HCT116 (cell line): Measurements from ENCODE around the gene PROSER3. TPM values are rescaled to one million over a fixed set of nuclear protein-coding genes. Genes with fewer than 3 reads are reported as not detected.

Source experiments
- ATAC-seq: fragments of 200-7000 bp; cut with Tn5 transposase; 2 replicates; pipeline ENCODE4 v1.9.1; 2020; ENCODE audit warnings: mild to moderate bottlenecking, moderate library complexity
- BruUV-seq: library from RNA; stranded (reverse); fragments of 400-500 nt; replicated peaks from 2 replicates; lab custom pipeline; 2021; lab: Mats Ljungman, UMichigan
- CTCF ChIA-PET: fragments of 300-600 bp; sonication (Branson Sonifier 250); formaldehyde crosslinking; loops from one replicate; lab custom pipeline; 2021; ENCODE audit warnings: antibody characterized with exemption; lab: Charles Lee
- POLR2A ChIA-PET: fragments of 300-600, 350-600 bp; sonication (Branson Sonifier 250); formaldehyde crosslinking; loops from one replicate; lab custom pipeline; 2021; ENCODE audit warnings: antibody characterized with exemption; lab: Charles Lee
- RAD21 ChIA-PET, 2 experiments: fragments of 300-600 bp; sonication (Branson Sonifier 250); formaldehyde crosslinking; loops; one replicate each; lab custom pipeline; 2023; ENCODE audit warnings: low total read pairs in 2 of 2; ENCODE audit not compliant: uncharacterized antibody in 2 of 2, unreplicated experiment in 2 of 2, low non-redundant PET in 1 of 2; lab: Charles Lee
- DNase-seq: peaks from one replicate; pipeline ENCODE4 v3.0.0-alpha.2; 2010; ENCODE audit warnings: low read depth, low spot score
- H2AFZ ChIP-seq: fragments of 200-600 bp; shearing (Covaris generic), sonication (generic); 2 replicates; pipeline ENCODE4 v1.6.1; 2017; ENCODE audit warnings: low read depth, mixed run types, mixed read lengths, antibody characterized with exemption, low read length; ENCODE audit not compliant: poor library complexity, severe bottlenecking
- H3K27ac ChIP-seq: 2 replicates; pipeline ENCODE4 v1.5.1; 2012; ENCODE audit warnings: low read depth, low read length
- H3K27me3 ChIP-seq: fragments of 200-600 bp; sonication (generic); 2 replicates; pipeline ENCODE4 v1.6.1; 2016; ENCODE audit warnings: mixed run types, low read length, mixed read lengths; ENCODE audit not compliant: insufficient read depth
- H3K36me3 ChIP-seq, 2 experiments: fragments of 200-500 bp in 1 of 2; fragments of 200-600 bp in 1 of 2; sonication (Bioruptor generic) in 1 of 2; sonication (generic) in 1 of 2; 2 replicates each; pipeline versions ENCODE4 v1.5.1 to v1.6.1; 2014 to 2016; ENCODE audit warnings: low read length in 2 of 2, inconsistent platforms in 1 of 2, mixed read lengths in 1 of 2, mixed run types in 1 of 2; ENCODE audit not compliant: insufficient read depth in 2 of 2, control insufficient read depth in 1 of 2
- H3K4me1 ChIP-seq, 2 experiments: fragments of 200-600 bp in 1 of 2; sonication (generic) in 1 of 2; 2 replicates each; pipeline versions ENCODE4 v1.5.1 to v1.6.1; 2012 to 2017; ENCODE audit warnings: low read length in 2 of 2, inconsistent platforms in 1 of 2, mild to moderate bottlenecking in 1 of 2, mixed read lengths in 1 of 2, mixed run types in 1 of 2, moderate library complexity in 1 of 2; ENCODE audit not compliant: insufficient read depth in 2 of 2, control insufficient read depth in 1 of 2
- H3K4me2 ChIP-seq: fragments of 200-600 bp; sonication (generic); 2 replicates; pipeline ENCODE4 v1.6.1; 2017; ENCODE audit warnings: mixed run types, low read length, mixed read lengths
- H3K4me3 ChIP-seq, 2 experiments: fragments of 200-600 bp in 1 of 2; sonication (generic) in 1 of 2; replicated peaks in 1 of 2; 2 replicates each; pipeline ENCODE4 v1.5.1; 2011 to 2016; ENCODE audit warnings: low read length in 2 of 2, control low read depth in 1 of 2, low read depth in 1 of 2, mild to moderate bottlenecking in 1 of 2, mixed read lengths in 1 of 2, mixed run types in 1 of 2
- H3K79me2 ChIP-seq: fragments of 200-600 bp; sonication (generic); 2 replicates; pipeline ENCODE4 v1.6.1; 2017; ENCODE audit warnings: mild to moderate bottlenecking, mixed run types, low read length, moderate library complexity, mixed read lengths; ENCODE audit not compliant: insufficient read depth
- H3K9ac ChIP-seq: fragments of 200-600 bp; sonication (generic); 2 replicates; pipeline ENCODE4 v1.6.1; 2016; ENCODE audit warnings: low read length, mixed read lengths
- H3K9me2 ChIP-seq: fragments of 200-600 bp; sonication (generic), shearing (Covaris generic); 2 replicates; pipeline ENCODE4 v1.6.1; 2017; ENCODE audit warnings: mixed run types, mild to moderate bottlenecking, moderate library complexity; ENCODE audit not compliant: insufficient read depth
- H3K9me3 ChIP-seq, 2 experiments: fragments of 200-500 bp in 1 of 2; fragments of 200-600 bp in 1 of 2; sonication (Bioruptor generic) in 1 of 2; sonication (generic) in 1 of 2; 2 replicates each; pipeline ENCODE4 v1.6.1; 2014 to 2017; ENCODE audit warnings: low read length in 2 of 2, mixed read lengths in 2 of 2, inconsistent platforms in 1 of 2, low read depth in 1 of 2, mild to moderate bottlenecking in 1 of 2, mixed run types in 1 of 2, moderate library complexity in 1 of 2; ENCODE audit not compliant: control insufficient read depth in 1 of 2, insufficient read depth in 1 of 2
- H4K20me1 ChIP-seq: fragments of 200-600 bp; sonication (generic), shearing (Covaris generic); 2 replicates; pipeline ENCODE4 v1.6.1; 2017; ENCODE audit warnings: mixed run types, mild to moderate bottlenecking, moderate library complexity; ENCODE audit not compliant: insufficient read depth
- EZH2phosphoT487 ChIP-seq: fragments of 200-600 bp; IDR thresholded peaks from 2 replicates; pipeline ENCODE4 v1.6.1; 2018; ENCODE audit warnings: antibody characterized with exemption, borderline replicate concordance
- RAD21 ChIP-seq: IDR thresholded peaks from 2 replicates; pipeline ENCODE4 v1.6.1; 2012; ENCODE audit warnings: low read depth, mild to moderate bottlenecking
- SIN3A ChIP-seq: IDR thresholded peaks from 2 replicates; pipeline ENCODE4 v1.6.1; 2012; ENCODE audit warnings: low read depth
- ZBTB33 ChIP-seq: IDR thresholded peaks from 2 replicates; pipeline ENCODE4 v1.6.1; 2011; ENCODE audit warnings: mild to moderate bottlenecking, low read length, moderate library complexity; ENCODE audit not compliant: insufficient replicate concordance; ENCODE audit errors: extremely low read depth
- ZFX ChIP-seq: fragments of 450-650 bp; IDR thresholded peaks from 2 replicates; pipeline ENCODE4 v1.6.1; 2017
- ZNF274 ChIP-seq: fragments of 200-500 bp; sonication (Bioruptor generic); IDR thresholded peaks from 2 replicates; pipeline ENCODE4 v1.6.1; 2014; ENCODE audit warnings: mild to moderate bottlenecking, low read depth, low read length, inconsistent platforms
- intact Hi-C: fragments of 100-400 bp; cut with micrococcal nuclease; formaldehyde crosslinking; loops from 2 replicates; pipeline ENCODE4 v1.10.0; 2022
- total RNA-seq: library from RNA; stranded (reverse); gene quantifications from one replicate; pipeline ENCODE4 v1.2.1, GENCODE V29; 2021; ENCODE audit not compliant: unreplicated experiment
- TF ChIP-seq, protein P1 (sequence below): IDR thresholded peaks from 2 replicates; pipeline ENCODE4 v1.6.1; 2012

PROSER3 gene
- total RNA-seq, 1 experiment from 2014 or later: 42.5 TPM

DNA sequence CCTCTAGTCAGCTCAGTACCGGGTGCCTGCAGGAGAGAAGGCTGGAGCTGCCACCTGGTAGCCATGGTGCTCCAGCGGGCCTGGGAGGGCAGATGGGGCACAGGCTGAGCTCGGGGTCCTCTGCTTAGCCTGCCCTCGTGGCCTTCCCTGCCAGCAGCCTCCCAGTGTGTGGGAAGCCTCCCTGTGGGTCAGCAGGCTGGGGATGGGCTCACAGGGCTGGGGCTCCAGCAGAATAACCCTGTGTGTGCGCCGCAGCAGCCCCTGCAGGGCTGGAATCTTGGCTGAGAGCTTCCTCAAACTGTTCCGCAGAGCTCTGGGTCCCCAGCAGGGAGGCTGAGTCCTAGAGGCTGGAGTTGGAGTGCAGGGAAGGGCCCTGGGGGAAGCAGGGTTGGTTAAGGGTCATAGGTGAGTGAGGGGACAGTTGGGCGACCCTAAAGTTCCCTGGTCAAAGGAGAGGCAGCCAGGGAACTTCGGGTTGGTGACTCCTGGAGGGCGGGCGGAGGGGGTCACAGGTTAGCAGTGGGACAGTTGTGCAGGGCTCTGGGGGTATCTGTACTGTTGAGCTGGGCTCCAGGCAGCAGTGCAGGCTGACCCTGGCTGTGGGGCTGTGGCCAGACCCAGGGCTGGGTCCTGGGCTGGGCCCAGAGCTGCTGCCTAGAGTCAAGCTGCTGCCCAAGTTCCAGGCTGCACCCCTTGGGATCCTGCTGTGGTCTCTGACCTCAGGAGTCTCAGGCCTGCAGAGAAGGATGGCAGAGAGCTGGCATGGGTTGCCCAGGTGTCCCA is 31.4 kb downstream of the PROSER3 start:
- ChIA-PET RAD21 (interaction anchor here in 1 of 2 experiments (0.6 kb wide), 1 partner anchor 385 kb away, joined by 3 read pairs; no protein-coding TSS in a partner anchor), POLR2A (no interaction called here), CTCF (no interaction called here)
- Histone ChIP-seq H3K27ac (no peak overlapping the region; the same call in 1 of the 2 replicates), H3K79me2 (no peaks in the 10 kb centered on the region), H3K36me3 (0 out of 4 replicates have a peak, but pooled peaks cover 0 to 2% of the 10 kb centered on the region in 2 experiments), H3K27me3 (no peaks in the 10 kb centered on the region), H3K9me2 (no peaks in the 10 kb centered on the region), H4K20me1 (no peaks in the 10 kb centered on the region), H3K4me2 (no peak overlapping the region), H3K4me3 (no peak overlapping the region), H3K9me3 (no peaks in the 10 kb centered on the region), H3K9ac (no peak overlapping the region), H3K4me1 (peaks cover 0 to 5% of the 10 kb centered on the region in 2 experiments; a peak in 2 of 4 replicates), H2AFZ (no peak overlapping the region)
- no peak for ATAC-seq
- intact Hi-C loops: no loop called here
- TF ChIP-seq, protein P1, sequence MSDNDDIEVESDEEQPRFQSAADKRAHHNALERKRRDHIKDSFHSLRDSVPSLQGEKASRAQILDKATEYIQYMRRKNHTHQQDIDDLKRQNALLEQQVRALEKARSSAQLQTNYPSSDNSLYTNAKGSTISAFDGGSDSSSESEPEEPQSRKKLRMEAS: no peak
- TF ChIP-seq ZBTB33: no peak
- no peak for TF ChIP-seq ZNF274
- no peak for TF ChIP-seq ZFX
- TF ChIP-seq RAD21: no peak
- no peak for TF ChIP-seq EZH2phosphoT487
- no peak for TF ChIP-seq SIN3A
- DNase-seq: no peak
- BruUV-seq: no TSS peak
